Panc1 (cell line): ENCODE measurements around the gene CEACAM7. TPM values are rescaled to one million over a fixed set of nuclear protein-coding genes. Genes with fewer than 3 reads are reported as not detected.

ENCODE experiments used
- ATAC-seq: fragments of 200-7000 bp; cut with Tn5 transposase; 2 replicates; pipeline ENCODE4 v1.9.1; 2020; ENCODE audit warnings: mild to moderate bottlenecking, moderate library complexity
- BruUV-seq: library from RNA; stranded (reverse); fragments of 400-500 nt; replicated peaks from 2 replicates; lab custom pipeline; 2021; lab: Mats Ljungman, UMichigan
- CTCF ChIA-PET: fragments of 300-600 bp; sonication (Branson Sonifier 250); formaldehyde crosslinking; loops from one replicate; lab custom pipeline; 2022; ENCODE audit warnings: antibody characterized with exemption; lab: Charles Lee
- POLR2A ChIA-PET: fragments of 300-600 bp; sonication (Branson Sonifier 250); formaldehyde crosslinking; loops from one replicate; lab custom pipeline; 2022; ENCODE audit warnings: antibody characterized with exemption; lab: Charles Lee
- DNase-seq: peaks from one replicate; pipeline ENCODE4 v3.0.0-alpha.2; 2010; ENCODE audit warnings: low read depth, low spot score
- H3K27ac ChIP-seq: 2 replicates; pipeline ENCODE4 v1.5.1; 2011; ENCODE audit warnings: mild to moderate bottlenecking, low read length, inconsistent platforms
- H3K27me3 ChIP-seq: fragments of 200-500 bp; sonication (Bioruptor generic); 2 replicates; pipeline ENCODE4 v1.6.0; 2014; ENCODE audit warnings: low read length, inconsistent platforms; ENCODE audit not compliant: control insufficient read depth, insufficient read depth
- H3K36me3 ChIP-seq: fragments of 200-500 bp; sonication (Bioruptor generic); 2 replicates; pipeline ENCODE4 v1.5.1; 2014; ENCODE audit warnings: inconsistent platforms, mild to moderate bottlenecking, low read length, moderate library complexity; ENCODE audit not compliant: control insufficient read depth, insufficient read depth
- H3K4me1 ChIP-seq: 2 replicates; pipeline ENCODE4 v1.5.1; 2011; ENCODE audit warnings: inconsistent platforms, mild to moderate bottlenecking, low read length, moderate library complexity; ENCODE audit not compliant: control insufficient read depth, insufficient read depth
- H3K4me3 ChIP-seq, 2 experiments: 2 replicates each; pipeline ENCODE4 v1.5.1; 2011 to 2012; ENCODE audit warnings: low read depth in 2 of 2, low read length in 2 of 2, mild to moderate bottlenecking in 2 of 2, inconsistent platforms in 1 of 2, moderate library complexity in 1 of 2
- H3K9me3 ChIP-seq: fragments of 200-500 bp; sonication (Bioruptor generic); 2 replicates; pipeline ENCODE4 v1.5.1; 2014; ENCODE audit warnings: low read depth, mild to moderate bottlenecking, inconsistent platforms, low read length, moderate library complexity; ENCODE audit not compliant: control insufficient read depth, insufficient read depth
- POLR2AphosphoS5 ChIP-seq: IDR thresholded peaks from 2 replicates; pipeline ENCODE4 v1.6.1; 2012; ENCODE audit warnings: mild to moderate bottlenecking, low read depth, low read length, moderate library complexity
- SIN3A ChIP-seq: IDR thresholded peaks from 2 replicates; pipeline ENCODE4 v1.6.1; 2012; ENCODE audit warnings: low read depth, mild to moderate bottlenecking, low read length, moderate library complexity, borderline replicate concordance; ENCODE audit not compliant: insufficient read depth
- TCF7L2 ChIP-seq: IDR thresholded peaks from 2 replicates; pipeline ENCODE4 v1.6.1; 2011; ENCODE audit warnings: mild to moderate bottlenecking, low read depth, low read length, inconsistent platforms
- in situ Hi-C: cut with HindIII; loops from 2 replicates; pipeline ENCODE4 v1.10.0; 2016; ENCODE audit warnings: low sequenced_read_pairs, low pct_unique_long_range_greater_than_20kb
- intact Hi-C: fragments of 100-400 bp; cut with micrococcal nuclease; formaldehyde crosslinking; loops from one replicate; pipeline ENCODE4 v1.10.0; 2022; ENCODE audit not compliant: unreplicated experiment
- total RNA-seq: library from RNA; stranded (reverse); gene quantifications from one replicate; pipeline ENCODE4 v1.2.1, GENCODE V29; 2021; ENCODE audit not compliant: unreplicated experiment
- TF ChIP-seq, protein P1 (sequence below), 2 experiments: IDR thresholded peaks; 2 replicates each; pipeline ENCODE4 v1.6.1; 2011 to 2012; ENCODE audit warnings: low read depth in 2 of 2, control low read depth in 1 of 2, low read length in 1 of 2, mild to moderate bottlenecking in 1 of 2, moderate library complexity in 1 of 2; ENCODE audit not compliant: insufficient read depth in 1 of 2
- TF ChIP-seq, protein P2 (sequence below): fragments of 450-650 bp; IDR thresholded peaks from 2 replicates; pipeline ENCODE4 v1.5.1; 2017; ENCODE audit warnings: mild to moderate bottlenecking

Gene CEACAM7
- total RNA-seq, 1 experiment from 2014 or later: not detected

DNA sequence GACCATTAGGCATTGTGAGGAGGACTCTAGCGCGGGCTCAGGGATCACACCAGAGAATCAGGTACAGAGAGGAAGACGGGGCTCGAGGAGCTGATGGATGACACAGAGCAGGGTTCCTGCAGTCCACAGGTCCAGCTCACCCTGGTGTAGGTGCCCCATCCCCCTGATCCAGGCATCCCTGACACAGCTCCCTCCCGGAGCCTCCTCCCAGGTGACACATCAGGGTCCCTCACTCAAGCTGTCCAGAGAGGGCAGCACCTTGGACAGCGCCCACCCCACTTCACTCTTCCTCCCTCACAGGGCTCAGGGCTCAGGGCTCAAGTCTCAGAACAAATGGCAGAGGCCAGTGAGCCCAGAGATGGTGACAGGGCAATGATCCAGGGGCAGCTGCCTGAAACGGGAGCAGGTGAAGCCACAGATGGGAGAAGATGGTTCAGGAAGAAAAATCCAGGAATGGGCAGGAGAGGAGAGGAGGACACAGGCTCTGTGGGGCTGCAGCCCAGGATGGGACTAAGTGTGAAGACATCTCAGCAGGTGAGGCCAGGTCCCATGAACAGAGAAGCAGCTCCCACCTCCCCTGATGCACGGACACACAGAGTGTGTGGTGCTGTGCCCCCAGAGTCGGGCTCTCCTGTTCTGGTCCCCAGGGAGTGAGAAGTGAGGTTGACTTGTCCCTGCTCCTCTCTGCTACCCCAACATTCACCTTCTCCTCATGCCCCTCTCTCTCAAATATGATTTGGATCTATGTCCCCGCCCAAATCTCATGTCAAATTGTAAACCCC, 17.5 kb upstream of the CEACAM7 start:
- DNase-seq: no peak
- CTCF ChIA-PET: no interaction called here
- Histone ChIP-seq H3K36me3 (no peaks in the 10 kb centered on the region), H3K9me3 (no peaks in the 10 kb centered on the region), H3K4me3 (no peak overlapping the region), H3K27me3 (no peaks in the 10 kb centered on the region; the same call in 1 of the 2 replicates), H3K27ac (no peak overlapping the region), H3K4me1 (no peaks in the 10 kb centered on the region)
- BruUV-seq: no TSS peak
- intact Hi-C loops (loop anchor here (2.0 kb wide), 1 partner anchor 41 kb away; no protein-coding TSS in a partner anchor), in situ Hi-C loops (no loop called here)
- POLR2A ChIA-PET: interaction anchor here (0.6 kb wide), 1 partner anchor 264 kb away, joined by 3 read pairs; no protein-coding TSS in a partner anchor
- TF ChIP-seq POLR2AphosphoS5 (no peak), TCF7L2 (no peak), SIN3A (no peak)
- TF ChIP-seq, protein P1, sequence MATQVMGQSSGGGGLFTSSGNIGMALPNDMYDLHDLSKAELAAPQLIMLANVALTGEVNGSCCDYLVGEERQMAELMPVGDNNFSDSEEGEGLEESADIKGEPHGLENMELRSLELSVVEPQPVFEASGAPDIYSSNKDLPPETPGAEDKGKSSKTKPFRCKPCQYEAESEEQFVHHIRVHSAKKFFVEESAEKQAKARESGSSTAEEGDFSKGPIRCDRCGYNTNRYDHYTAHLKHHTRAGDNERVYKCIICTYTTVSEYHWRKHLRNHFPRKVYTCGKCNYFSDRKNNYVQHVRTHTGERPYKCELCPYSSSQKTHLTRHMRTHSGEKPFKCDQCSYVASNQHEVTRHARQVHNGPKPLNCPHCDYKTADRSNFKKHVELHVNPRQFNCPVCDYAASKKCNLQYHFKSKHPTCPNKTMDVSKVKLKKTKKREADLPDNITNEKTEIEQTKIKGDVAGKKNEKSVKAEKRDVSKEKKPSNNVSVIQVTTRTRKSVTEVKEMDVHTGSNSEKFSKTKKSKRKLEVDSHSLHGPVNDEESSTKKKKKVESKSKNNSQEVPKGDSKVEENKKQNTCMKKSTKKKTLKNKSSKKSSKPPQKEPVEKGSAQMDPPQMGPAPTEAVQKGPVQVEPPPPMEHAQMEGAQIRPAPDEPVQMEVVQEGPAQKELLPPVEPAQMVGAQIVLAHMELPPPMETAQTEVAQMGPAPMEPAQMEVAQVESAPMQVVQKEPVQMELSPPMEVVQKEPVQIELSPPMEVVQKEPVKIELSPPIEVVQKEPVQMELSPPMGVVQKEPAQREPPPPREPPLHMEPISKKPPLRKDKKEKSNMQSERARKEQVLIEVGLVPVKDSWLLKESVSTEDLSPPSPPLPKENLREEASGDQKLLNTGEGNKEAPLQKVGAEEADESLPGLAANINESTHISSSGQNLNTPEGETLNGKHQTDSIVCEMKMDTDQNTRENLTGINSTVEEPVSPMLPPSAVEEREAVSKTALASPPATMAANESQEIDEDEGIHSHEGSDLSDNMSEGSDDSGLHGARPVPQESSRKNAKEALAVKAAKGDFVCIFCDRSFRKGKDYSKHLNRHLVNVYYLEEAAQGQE (IDR thresholded peaks at IDR 0.05; ENCODE audit: insufficient read depth in 1 of 2, low read depth in 2 of 2, low read length in 1 of 2): peak; percentile 91 to 94
- TF ChIP-seq, protein P2, sequence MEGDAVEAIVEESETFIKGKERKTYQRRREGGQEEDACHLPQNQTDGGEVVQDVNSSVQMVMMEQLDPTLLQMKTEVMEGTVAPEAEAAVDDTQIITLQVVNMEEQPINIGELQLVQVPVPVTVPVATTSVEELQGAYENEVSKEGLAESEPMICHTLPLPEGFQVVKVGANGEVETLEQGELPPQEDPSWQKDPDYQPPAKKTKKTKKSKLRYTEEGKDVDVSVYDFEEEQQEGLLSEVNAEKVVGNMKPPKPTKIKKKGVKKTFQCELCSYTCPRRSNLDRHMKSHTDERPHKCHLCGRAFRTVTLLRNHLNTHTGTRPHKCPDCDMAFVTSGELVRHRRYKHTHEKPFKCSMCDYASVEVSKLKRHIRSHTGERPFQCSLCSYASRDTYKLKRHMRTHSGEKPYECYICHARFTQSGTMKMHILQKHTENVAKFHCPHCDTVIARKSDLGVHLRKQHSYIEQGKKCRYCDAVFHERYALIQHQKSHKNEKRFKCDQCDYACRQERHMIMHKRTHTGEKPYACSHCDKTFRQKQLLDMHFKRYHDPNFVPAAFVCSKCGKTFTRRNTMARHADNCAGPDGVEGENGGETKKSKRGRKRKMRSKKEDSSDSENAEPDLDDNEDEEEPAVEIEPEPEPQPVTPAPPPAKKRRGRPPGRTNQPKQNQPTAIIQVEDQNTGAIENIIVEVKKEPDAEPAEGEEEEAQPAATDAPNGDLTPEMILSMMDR: no peak
- no peak for ATAC-seq

DNA sequence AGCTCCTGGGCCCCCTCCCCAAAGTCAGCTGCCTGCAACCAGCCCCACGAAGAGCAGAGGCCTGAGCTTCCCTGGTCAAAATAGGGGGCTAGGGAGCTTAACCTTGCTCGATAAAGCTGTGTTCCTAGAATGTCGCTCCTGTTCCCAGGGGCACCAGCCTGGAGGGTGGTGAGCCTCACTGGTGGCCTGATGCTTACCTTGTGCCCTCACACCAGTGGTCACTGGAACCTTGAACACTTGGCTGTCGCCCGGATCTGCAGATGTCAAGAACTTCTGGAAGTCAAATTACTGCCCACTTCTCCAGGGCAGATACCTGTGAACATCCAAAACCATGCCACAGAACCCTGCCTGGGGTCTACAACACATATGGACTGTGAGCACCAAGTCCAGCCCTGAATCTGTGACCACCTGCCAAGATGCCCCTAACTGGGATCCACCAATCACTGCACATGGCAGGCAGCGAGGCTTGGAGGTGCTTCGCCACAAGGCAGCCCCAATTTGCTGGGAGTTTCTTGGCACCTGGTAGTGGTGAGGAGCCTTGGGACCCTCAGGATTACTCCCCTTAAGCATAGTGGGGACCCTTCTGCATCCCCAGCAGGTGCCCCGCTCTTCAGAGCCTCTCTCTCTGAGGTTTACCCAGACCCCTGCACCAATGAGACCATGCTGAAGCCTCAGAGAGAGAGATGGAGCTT, 15.7 kb upstream of the CEACAM7 start:
- no peak overlapping the region for H3K4me3 ChIP-seq
- H3K9me3 ChIP-seq: no peaks in the 10 kb centered on the region
- DNase-seq (no peak), ATAC-seq (no peak)
- intact Hi-C loops (no loop called here), in situ Hi-C loops (no loop called here)
- TF ChIP-seq TCF7L2 (no peak), SIN3A (no peak)
- TF ChIP-seq, protein P2: no peak
- H3K4me1 ChIP-seq: no peaks in the 10 kb centered on the region
- no TSS peak for BruUV-seq
- ChIA-PET POLR2A (no interaction called here), CTCF (no interaction called here)
- H3K27me3 ChIP-seq: no peaks in the 10 kb centered on the region; the same call in 1 of the 2 replicates
- no peak overlapping the region for H3K27ac ChIP-seq
- no peaks in the 10 kb centered on the region for H3K36me3 ChIP-seq
